Activated CD4-positive, alpha-beta T cell treated with anti-CD3 and anti-CD28 coated beads, Interleukin-2, amount 50 U/mL, for 1 hour (primary cell): Measurements from ENCODE around the gene CORO2B.

Experiments used
- DNase-seq: peaks from one replicate; pipeline ENCODE4 v3.0.0-alpha.2; 2020

Gene CORO2B

DNA sequence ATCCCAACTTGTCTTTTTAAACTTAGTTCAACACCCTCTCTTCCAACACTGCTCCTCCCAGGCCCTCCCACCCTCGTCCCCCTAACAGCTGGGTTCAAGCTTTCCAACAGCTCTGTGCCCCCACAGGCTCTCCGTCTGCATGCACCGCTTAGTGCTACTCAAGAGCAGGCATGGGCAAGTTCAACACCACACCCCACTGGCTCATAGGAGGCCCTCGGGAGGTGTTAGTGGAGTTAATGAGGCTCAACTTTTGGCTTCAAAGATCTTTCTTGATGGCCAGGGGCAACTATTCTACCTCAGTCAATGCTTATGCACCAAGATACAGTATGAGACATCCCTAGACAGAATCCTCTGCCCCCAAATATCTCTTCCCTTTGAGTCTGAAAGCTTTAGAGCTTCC is 127.5 kb downstream of the CORO2B start:
- DNase-seq, result no peak

DNA sequence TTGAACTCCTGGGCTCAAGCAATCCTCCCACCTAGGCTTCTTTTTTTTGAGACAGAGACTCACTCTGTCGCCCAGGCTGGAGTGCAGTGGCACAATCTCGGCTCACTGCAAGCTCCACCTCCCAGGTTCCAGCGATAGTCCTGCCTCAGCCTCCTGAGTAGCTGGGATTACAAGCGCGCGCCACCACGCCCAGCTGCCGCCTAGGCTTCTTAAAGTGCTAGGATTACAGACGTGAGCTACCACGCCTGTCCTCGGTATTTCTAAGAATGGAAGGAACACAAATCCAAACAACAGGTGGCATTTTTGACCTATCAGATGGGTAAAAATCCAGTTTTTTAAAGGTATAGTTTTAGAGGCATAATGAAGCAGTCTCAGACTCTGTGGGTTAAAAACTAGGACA is 128.1 kb downstream of the CORO2B start:
- no peak for DNase-seq

DNA sequence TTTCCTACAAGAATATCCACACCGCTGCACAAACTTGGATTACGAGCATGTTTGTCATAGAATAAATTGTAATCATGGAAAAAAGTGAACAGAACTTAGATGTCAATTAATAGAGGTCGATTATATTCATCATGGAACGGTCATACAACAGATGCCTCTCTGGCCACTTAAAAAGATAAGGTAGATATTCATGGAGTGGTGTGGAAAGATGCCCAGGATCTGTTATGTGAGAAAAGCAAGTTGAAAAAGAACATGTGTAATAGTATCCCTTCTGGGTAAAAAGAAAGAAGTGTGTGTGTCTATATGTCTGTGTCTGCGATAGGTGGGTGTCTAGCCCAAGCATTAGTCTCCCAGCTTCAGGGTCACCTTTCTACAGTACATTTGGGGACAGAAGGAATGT is 128.6 kb downstream of the CORO2B start:
- no peak for DNase-seq

GRCh38 chr15:68709876-68710275 is 131.1 kb downstream of the CORO2B start:
- DNase-seq, result no peak

- DNase-seq, result no peak
Observed at GRCh38 chr15:68710536-68710935, 131.7 kb downstream of the CORO2B start.

- DNase-seq, result no peak
Observed at GRCh38 chr15:68711406-68711805, 132.6 kb downstream of the CORO2B start.

GRCh38 chr15:68712886-68713285 is 134.1 kb downstream of the CORO2B start:
- DNase-seq, result no peak

DNA sequence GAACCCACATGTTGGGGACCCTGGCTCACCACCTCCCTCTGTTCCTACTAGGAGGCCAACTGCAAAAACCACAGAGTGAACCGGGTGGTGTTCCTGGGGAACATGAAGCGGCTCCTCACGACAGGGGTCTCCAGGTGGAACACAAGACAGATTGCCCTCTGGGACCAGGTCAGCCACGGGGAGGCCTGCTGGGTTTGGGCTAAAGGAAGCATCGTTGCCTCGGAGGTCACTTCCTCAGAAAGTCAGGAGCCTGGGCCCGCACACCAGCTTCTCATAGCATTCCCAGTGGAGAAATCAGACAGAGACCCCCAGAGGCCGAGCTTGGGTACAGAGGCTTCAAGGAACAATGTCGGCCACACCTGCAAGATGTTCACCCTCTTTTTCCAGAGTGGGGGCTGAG is 135.1 kb downstream of the CORO2B start:
- DNase-seq, result no peak

GRCh38 chr15:68715111-68715510 is 136.3 kb downstream of the CORO2B start:
- no peak for DNase-seq

DNA sequence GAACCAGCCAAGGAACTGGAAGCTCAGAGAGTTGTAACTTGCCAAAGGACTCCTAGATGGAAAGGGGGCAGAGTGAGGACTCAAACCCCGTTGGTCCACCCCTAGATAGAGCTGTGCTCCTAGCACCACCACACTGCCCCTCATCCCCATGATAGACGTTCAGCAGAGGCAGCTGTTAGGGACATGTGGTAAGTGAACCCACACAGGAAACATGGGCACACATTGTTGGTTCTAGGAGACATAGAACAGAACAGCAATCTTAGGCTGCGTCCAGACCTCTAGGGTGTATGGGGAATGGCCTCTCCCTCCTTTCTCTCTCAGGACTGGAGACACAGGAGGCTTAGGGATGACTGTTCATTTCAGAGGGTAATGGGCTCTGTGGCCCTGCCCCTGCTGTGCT is 139.2 kb downstream of the CORO2B start:
- no peak for DNase-seq

GRCh38 chr15:68718468-68718867 is 139.7 kb downstream of the CORO2B start:
- no peak for DNase-seq

DNA sequence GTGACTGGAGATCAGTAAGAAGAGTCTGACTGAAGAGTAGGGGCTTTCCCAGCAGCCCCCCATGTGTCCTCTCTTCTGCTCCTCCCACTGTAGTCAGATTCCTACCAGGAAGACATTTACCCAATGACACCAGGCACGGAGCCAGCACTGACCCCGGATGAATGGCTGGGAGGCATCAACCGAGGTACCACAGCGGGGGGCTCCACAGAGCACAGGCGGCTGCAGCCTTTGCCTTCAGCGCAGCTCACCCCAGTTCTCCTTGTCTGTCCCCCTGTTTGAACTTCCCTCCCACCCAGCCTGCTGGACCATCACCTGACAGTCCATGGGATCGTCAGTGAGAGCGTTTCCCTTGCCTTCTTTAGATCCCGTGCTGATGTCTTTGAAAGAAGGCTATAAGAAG is 140.3 kb downstream of the CORO2B start:
- no peak for DNase-seq

GRCh38 chr15:68719672-68720071 is 140.9 kb downstream of the CORO2B start:
- DNase-seq, result no peak

DNA sequence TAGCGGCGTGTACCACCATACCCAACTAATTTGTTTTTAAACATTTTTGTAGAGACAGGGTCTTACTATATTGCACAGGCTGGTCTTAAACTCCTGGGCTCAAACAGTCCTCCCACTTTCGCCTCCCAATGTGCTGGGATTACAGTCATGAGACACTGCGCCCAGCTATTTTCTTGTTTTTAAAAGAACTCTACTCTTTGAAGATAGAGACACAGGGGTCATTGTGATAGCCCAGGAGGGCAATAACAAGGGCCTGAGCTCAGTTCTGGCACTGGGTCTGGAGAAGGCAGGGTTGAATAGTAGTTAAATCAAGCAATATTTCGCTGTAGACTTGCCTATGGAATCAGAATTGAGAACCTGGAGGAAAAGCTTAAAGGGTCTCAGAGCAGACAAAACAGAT is 143.1 kb downstream of the CORO2B start:
- DNase-seq, result no peak

DNA sequence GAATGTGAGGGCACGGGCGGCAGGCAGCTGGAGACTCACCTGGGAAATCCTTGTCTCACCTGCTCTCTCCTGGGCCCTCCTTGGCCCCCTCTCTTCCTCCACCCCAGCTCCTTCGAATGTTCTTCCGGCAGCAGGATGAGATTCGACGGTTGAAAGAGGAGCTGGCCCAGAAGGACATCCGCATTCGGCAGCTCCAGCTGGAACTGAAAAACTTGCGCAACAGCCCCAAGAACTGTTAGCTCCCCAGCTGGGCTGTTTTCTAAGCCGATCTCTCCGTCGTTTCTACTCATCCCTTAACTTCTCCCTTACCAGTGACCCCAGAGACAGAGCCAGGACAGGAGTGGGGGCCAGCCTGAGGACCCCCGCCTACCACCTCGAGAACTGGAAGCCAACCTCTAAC is 146.9 kb downstream of the CORO2B start:
- no peak for DNase-seq

GRCh38 chr15:68726246-68726645 is 147.5 kb downstream of the CORO2B start:
- no peak for DNase-seq

GRCh38 chr15:68729789-68730411 is 151.1 kb downstream of the CORO2B start:
- DNase-seq, result no peak

DNA sequence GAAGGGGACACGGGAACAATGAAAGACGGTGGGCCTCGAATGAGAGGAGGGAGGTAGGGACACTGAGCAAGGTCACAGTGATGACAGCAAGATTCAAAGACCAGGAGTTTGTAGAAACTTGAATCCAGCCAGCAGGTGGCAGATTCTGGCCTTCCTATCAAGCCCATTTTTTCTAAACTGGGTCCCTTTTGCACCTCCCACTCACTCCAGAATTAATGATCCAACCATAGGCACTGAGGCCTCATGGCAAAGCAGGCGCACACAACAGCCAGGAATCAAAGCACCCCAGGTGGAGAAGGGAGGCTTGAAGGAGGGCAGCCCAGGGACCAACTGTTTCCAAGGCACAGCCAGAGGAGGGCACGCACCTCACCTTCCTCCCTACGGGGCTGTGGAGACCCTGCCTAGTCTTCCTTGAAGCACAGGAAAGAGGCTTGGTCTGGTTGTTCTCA is 151.7 kb downstream of the CORO2B start:
- DNase-seq, result no peak

- no peak for DNase-seq
Observed at GRCh38 chr15:68730976-68731897, 152.4 kb downstream of the CORO2B start.

DNA sequence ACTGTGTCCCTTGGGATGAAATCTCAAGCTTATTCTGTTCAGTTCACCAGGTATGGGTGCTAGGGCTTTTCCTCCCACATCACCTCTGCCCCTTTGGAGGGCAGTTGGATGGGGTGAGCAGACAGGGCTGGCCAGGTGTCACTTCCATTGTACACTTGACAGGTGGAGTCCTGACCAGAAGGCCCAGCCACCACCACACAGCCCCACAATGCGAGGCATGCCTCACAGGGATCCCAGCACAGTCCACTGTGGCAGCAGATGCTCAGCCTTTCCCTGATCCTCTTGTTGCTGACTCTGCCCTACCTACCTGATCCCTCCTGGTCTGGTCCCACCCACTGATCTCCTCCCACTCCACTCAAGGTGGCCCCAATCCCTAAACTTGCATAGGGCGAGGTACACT is 153.7 kb downstream of the CORO2B start:
- DNase-seq, result no peak

- DNase-seq, result no peak
Observed at GRCh38 chr15:68733666-68734065, 154.9 kb downstream of the CORO2B start.

GRCh38 chr15:68734352-68734751 is 155.6 kb downstream of the CORO2B start:
- no peak for DNase-seq

DNA sequence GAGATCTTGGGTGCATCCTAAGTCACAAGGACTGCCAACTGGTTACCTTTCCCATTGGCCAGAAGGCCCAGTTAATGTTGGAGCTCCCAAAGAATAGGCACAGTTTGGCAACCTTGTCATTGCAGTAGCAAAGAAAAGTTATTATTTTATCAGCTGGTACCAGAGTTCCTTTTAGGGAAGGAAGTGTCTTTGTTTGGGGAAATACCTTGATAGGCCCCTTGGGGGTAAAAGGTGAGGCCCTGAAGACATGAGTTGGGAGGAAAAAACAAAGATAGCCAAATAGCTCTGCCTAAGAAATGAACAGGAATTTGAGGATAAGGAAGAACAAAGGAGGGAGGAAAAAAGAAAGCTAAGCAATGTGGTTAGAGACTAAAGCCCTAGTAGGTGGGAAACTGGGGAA is 156.1 kb downstream of the CORO2B start:
- DNase-seq, result no peak

DNA sequence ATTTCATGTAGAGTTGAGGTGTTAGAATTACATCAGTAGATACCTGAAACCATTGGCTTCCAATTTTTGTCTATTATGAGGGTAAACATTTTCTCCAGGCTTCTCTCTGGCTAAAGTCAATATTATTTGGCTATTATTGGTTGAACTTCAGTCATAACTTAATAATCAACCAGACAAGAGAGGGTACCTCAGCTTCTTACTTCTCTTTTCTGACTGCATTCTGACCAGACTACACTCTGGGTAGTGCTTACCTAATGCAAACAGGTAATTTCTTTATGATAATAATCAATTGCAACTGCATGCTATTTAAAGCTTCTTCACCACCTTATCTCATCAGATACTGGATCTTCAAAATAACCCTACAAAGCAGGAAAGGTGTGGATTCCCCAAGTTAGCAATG is 156.8 kb downstream of the CORO2B start:
- DNase-seq, result no peak
